Neutrophil (primary cell): ENCODE results near the gene CRYBB1.

Experiments
- H3K27ac ChIP-seq: fragments of 200-600 bp; sonication (generic); 2 replicates; pipeline ENCODE4 v1.5.1; 2016; ENCODE audit warnings: mild to moderate bottlenecking, moderate library complexity
- H3K27me3 ChIP-seq: fragments of 200-600 bp; sonication (generic); 2 replicates; pipeline ENCODE4 v1.6.0; 2016; ENCODE audit warnings: mild to moderate bottlenecking
- H3K36me3 ChIP-seq: fragments of 200-600 bp; sonication (generic); 2 replicates; pipeline ENCODE4 v1.5.1; 2017
- H3K4me1 ChIP-seq, 2 experiments: fragments of 200-600 bp in 1 of 2; sonication (generic) in 1 of 2; 1 replicate in 1 of 2; 2 replicates in 1 of 2; pipeline versions ENCODE4 v1.5.1 to v1.6.1; 2013 to 2016; ENCODE audit warnings: low read depth in 1 of 2, low read length in 1 of 2, mild to moderate bottlenecking in 1 of 2, moderate library complexity in 1 of 2; ENCODE audit not compliant: control insufficient read depth in 1 of 2, insufficient read depth in 1 of 2
- H3K4me3 ChIP-seq, 2 experiments: fragments of 200-600 bp in 1 of 2; sonication (generic) in 1 of 2; 1 replicate in 1 of 2; 2 replicates in 1 of 2; pipeline ENCODE4 v1.5.1; 2013 to 2016; ENCODE audit warnings: low read depth in 1 of 2, low read length in 1 of 2, mild to moderate bottlenecking in 1 of 2, moderate library complexity in 1 of 2
- H3K9me3 ChIP-seq: fragments of 200-600 bp; sonication (generic); 2 replicates; pipeline ENCODE4 v1.5.1; 2016
- TF ChIP-seq, protein P1 (sequence below): fragments of 200-600 bp; sonication (generic); IDR thresholded peaks from 2 replicates; pipeline ENCODE4 v1.5.1; 2016; ENCODE audit warnings: antibody characterized with exemption

CRYBB1 gene

DNA sequence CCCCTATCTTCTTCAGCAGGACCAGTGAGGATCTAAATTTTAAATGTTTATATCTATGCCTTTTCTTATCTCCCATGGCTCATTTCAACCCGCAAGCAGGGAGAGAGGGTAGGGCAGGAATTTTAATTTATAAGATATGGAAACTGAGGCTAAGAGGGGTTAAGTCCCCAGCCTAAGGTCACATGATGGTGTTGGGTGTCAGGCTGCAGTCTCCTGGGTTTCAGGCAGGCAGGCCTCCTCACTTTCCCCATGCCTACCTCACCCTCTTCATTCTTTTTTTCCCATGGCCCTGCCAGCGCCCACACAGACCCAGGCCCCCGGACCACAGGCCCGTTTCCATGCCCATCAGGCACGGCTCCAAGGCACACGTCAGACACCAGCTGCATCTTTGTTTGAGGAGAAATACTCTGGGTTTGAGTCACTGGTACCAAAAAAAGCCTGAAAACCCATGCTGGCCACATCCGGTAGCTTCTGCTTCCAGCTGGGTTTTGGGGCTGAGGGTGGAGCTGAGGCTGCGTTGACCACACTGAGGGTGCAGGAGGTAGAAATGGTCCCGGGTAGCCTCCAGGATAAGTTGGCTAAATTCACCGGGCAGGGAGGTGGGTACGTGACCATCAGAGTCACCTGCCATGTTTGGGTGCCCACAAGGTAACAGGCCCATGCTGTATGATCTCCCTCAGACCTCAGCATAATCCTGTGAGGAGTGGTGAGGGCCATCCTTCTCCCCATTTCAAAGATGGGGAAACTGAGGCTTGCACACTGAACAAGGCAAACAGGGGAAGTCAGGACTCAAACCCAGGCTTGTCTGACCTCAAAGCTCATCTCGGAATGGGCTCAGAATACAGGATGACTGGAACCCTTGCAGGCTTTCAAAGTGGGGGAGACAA, 7.5 kb downstream of the CRYBB1 start:
- H3K36me3 ChIP-seq = no peaks in the 10 kb centered on the region
- no peaks in the 10 kb centered on the region for H3K9me3 ChIP-seq
- no peak overlapping the region for H3K27ac ChIP-seq
- TF ChIP-seq, protein P1, sequence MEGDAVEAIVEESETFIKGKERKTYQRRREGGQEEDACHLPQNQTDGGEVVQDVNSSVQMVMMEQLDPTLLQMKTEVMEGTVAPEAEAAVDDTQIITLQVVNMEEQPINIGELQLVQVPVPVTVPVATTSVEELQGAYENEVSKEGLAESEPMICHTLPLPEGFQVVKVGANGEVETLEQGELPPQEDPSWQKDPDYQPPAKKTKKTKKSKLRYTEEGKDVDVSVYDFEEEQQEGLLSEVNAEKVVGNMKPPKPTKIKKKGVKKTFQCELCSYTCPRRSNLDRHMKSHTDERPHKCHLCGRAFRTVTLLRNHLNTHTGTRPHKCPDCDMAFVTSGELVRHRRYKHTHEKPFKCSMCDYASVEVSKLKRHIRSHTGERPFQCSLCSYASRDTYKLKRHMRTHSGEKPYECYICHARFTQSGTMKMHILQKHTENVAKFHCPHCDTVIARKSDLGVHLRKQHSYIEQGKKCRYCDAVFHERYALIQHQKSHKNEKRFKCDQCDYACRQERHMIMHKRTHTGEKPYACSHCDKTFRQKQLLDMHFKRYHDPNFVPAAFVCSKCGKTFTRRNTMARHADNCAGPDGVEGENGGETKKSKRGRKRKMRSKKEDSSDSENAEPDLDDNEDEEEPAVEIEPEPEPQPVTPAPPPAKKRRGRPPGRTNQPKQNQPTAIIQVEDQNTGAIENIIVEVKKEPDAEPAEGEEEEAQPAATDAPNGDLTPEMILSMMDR = no peak
- no peak overlapping the region for H3K4me3 ChIP-seq
- no peaks in the 10 kb centered on the region for H3K4me1 ChIP-seq
- no peaks in the 10 kb centered on the region for H3K27me3 ChIP-seq

GRCh38 chr22:26609287-26609686, 8.5 kb downstream of the CRYBB1 start:
- Histone ChIP-seq H3K36me3 (no peaks in the 10 kb centered on the region), H3K27me3 (no peaks in the 10 kb centered on the region), H3K4me1 (no peaks in the 10 kb centered on the region), H3K4me3 (no peak overlapping the region), H3K9me3 (no peaks in the 10 kb centered on the region), H3K27ac (no peak overlapping the region)
- TF ChIP-seq, protein P1 = no peak

GRCh38 chr22:26608129-26608528, 9.7 kb downstream of the CRYBB1 start:
- Histone ChIP-seq H3K36me3 (no peaks in the 10 kb centered on the region), H3K4me3 (no peak overlapping the region), H3K27ac (no peak overlapping the region), H3K9me3 (no peaks in the 10 kb centered on the region), H3K27me3 (no peaks in the 10 kb centered on the region), H3K4me1 (no peaks in the 10 kb centered on the region)
- TF ChIP-seq, protein P1 = no peak

DNA sequence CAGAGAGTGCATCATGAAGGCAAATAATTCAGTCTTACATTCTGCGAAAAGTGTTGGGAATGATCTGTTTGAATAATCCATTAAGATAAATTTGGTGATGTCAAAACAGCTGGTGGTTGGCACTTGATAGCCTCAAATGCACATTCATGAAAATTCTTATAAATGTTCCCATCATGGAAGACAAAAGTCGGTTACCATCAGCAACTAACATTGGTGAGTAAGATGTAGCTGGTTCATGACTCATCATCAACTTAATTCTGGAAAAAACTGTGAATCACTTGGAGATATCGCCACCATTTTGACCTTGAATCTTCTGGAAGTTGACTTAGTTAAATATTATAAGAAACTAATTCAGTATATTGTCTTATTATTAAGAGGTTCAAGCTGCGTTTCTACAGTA, 11.2 kb downstream of the CRYBB1 start:
- TF ChIP-seq, protein P1 = no peak
- no peaks in the 10 kb centered on the region for H3K27me3 ChIP-seq
- H3K27ac ChIP-seq = no peak overlapping the region
- H3K4me1 ChIP-seq = no peaks in the 10 kb centered on the region
- H3K4me3 ChIP-seq = no peak overlapping the region
- H3K36me3 ChIP-seq = no peaks in the 10 kb centered on the region
- no peaks in the 10 kb centered on the region for H3K9me3 ChIP-seq

GRCh38 chr22:26604368-26604767, 13.5 kb downstream of the CRYBB1 start:
- no peaks in the 10 kb centered on the region for H3K27me3 ChIP-seq
- H3K9me3 ChIP-seq = no peaks in the 10 kb centered on the region
- TF ChIP-seq, protein P1 = no peak
- no peaks in the 10 kb centered on the region for H3K4me1 ChIP-seq
- no peak overlapping the region for H3K4me3 ChIP-seq
- no peaks in the 10 kb centered on the region for H3K36me3 ChIP-seq
- no peak overlapping the region for H3K27ac ChIP-seq
